Pancreas (tissue), 10 donors: ENCODE measurements around the gene SGCD. TPM values are rescaled to one million over a fixed set of nuclear protein-coding genes. Genes with fewer than 3 reads are reported as not detected.

Source experiments
- ATAC-seq, 4 donors: fragments of 200-7000 bp; cut with Tn5 transposase; one replicate each; pipeline versions ENCODE4 v1.8.0 to v1.9.1; 2020; ENCODE audit warnings: mild to moderate bottlenecking in 4 of 4, moderate library complexity in 4 of 4
- DNase-seq, 6 donors: peaks; one replicate each; pipeline ENCODE4 v3.0.0-alpha.2; 2020
- FAIRE-seq: peaks from 2 replicates; lab custom pipeline; 2012; peaks lifted over from hg19 to GRCh38; lab: Jason Lieb, UNC
- H3K27ac ChIP-seq, 4 donors: fragments of 200-600 bp; sonication (generic); 1 replicate in 3 of 4; 2 replicates in 1 of 4; pipeline versions ENCODE4 v1.5.0 to v1.8.0; 2020
- H3K27me3 ChIP-seq, 4 donors: fragments of 200-600 bp; one replicate each; pipeline ENCODE4 v1.8.0; 2021
- H3K36me3 ChIP-seq, 3 donors: fragments of 200-600 bp; sonication (generic) in 1 of 3; one replicate each; pipeline versions ENCODE4 v1.5.0 to v1.8.0; 2020 to 2021
- H3K4me1 ChIP-seq, 3 donors: fragments of 200-600 bp; one replicate each; pipeline ENCODE4 v1.8.0; 2021
- H3K4me3 ChIP-seq, 4 donors: fragments of 200-600 bp; sonication (generic) in 2 of 4; one replicate each; pipeline versions ENCODE4 v1.5.0 to v1.8.0; 2020 to 2021
- H3K9me3 ChIP-seq, 4 donors: fragments of 200-600 bp; one replicate each; pipeline ENCODE4 v1.8.0; 2021
- WGBS, 2 donors: extraction: QIAGEN DNeasy Blood & Tissue Kit; methylation state at CpG; one replicate each; pipeline ENCODE4 v1.1.7; 2013; 5-methylcytosine and 5-hydroxymethylcytosine counted together
- intact Hi-C, 3 donors: fragments of 100-400 bp; cut with DNase I; formaldehyde crosslinking; loops; one replicate each; pipeline versions ENCODE4 v1.11.1 to v1.14.2; 2022
- polyA plus RNA-seq, 2 donors: library from polyadenylated mRNA; stranded (reverse); fragments of 200-250 nt; gene quantifications; one replicate each; pipeline ENCODE4 v1.2.3, GENCODE V29; 2013
- total RNA-seq, 6 donors: library from RNA; stranded (reverse); fragmentation: NEBNext Ultra II Directional in 4 of 6; extraction: Animal tissue kit (Norgen Biotek cat#: 25700) in 4 of 6; gene quantifications; one replicate each; pipeline versions ENCODE4 v1.2.1 to v1.2.4, GENCODE V29; 2021 to 2023
- TF ChIP-seq, protein P1 (sequence below), 4 donors: fragments of 200-600 bp; sonication (generic) in 3 of 4; IDR thresholded peaks; one replicate each; pipeline versions ENCODE4 v1.5.0 to v1.8.0; 2021; ENCODE audit warnings: antibody characterized with exemption in 4 of 4
- donor health status: healthy with polysubstance abuse.
- donor health status: DM: no; HTN: no; CAD: no; lungs with moderate emphysema.
- donor health status: DM: no; HTN: no; CAD: no.
- donor health status: control.
- donor health status: control.
- donor health status: Bipolar disorder and iron deficiency.
- donor health status: DM: yes; HTN: yes; CAD: no.
- donor health status: DM: no; HTN: no; CAD: no.
- donor health status: DM: no; HTN: no; CAD: no.
- donor health status: DM: yes; HTN: yes; CAD: no.

Gene SGCD
- total and polyA plus RNA-seq, 8 donors = 0.11 to 1.9 (median 0.35) TPM

DNA sequence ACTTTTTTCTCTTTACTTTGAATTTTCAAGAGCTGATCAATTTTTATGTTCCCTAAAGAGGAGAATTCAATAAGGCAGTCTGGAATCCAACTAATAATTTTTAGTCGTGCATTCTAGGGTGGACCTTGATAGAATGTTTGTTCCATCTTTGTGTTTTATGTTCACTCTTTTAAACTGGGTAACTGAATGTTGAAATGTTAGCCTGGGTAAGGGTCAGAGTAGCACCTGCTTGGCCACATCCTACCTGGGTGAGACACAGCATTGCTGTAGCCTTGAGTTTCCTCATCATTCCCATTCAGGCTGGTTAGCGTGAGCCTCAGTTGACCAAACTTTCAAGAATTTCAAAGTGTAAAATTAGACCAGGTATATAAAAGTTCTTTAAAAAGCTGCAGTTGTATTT is 85.0 kb downstream of the SGCD start:
- DNase-seq (no peak), ATAC-seq (no peak), FAIRE-seq (no peak)
- intact Hi-C loops = no loop called here
- no peaks in the 10 kb centered on the region for H3K4me1 ChIP-seq
- H3K27me3 ChIP-seq = no peaks in the 10 kb centered on the region
- TF ChIP-seq, protein P1, sequence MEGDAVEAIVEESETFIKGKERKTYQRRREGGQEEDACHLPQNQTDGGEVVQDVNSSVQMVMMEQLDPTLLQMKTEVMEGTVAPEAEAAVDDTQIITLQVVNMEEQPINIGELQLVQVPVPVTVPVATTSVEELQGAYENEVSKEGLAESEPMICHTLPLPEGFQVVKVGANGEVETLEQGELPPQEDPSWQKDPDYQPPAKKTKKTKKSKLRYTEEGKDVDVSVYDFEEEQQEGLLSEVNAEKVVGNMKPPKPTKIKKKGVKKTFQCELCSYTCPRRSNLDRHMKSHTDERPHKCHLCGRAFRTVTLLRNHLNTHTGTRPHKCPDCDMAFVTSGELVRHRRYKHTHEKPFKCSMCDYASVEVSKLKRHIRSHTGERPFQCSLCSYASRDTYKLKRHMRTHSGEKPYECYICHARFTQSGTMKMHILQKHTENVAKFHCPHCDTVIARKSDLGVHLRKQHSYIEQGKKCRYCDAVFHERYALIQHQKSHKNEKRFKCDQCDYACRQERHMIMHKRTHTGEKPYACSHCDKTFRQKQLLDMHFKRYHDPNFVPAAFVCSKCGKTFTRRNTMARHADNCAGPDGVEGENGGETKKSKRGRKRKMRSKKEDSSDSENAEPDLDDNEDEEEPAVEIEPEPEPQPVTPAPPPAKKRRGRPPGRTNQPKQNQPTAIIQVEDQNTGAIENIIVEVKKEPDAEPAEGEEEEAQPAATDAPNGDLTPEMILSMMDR (IDR thresholded peaks at IDR 0.05) = no peak
- WGBS, 2 donors = 49 to 61% methylated on average over 2 of the region's 2 CpGs
- H3K9me3 ChIP-seq = no peaks in the 10 kb centered on the region
- no peaks in the 10 kb centered on the region for H3K36me3 ChIP-seq
- no peak overlapping the region for H3K27ac ChIP-seq
- H3K4me3 ChIP-seq = no peak overlapping the region

DNA sequence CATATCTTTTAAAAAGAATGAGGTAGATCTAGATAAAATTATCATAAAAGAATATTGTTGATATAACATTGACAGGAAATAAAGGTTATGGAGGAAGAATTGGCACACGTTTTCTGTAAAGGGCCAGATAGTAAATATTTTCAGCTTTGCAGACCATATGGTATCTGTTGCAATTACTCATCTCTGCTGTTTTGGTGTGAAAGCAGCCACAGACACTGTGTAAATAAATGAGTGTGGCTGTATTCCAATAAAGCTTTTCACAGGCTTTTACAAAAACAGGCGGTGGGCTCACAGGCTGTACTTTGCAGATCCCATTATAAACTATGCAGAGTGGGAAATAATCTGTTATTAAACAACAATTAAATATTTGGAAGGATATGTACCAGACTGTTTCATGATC is 87.4 kb downstream of the SGCD start:
- ATAC-seq (no peak), FAIRE-seq (no peak), DNase-seq (no peak)
- intact Hi-C loops = no loop called here
- Histone ChIP-seq H3K27ac (no peak overlapping the region), H3K4me1 (no peaks in the 10 kb centered on the region), H3K27me3 (no peaks in the 10 kb centered on the region), H3K9me3 (no peaks in the 10 kb centered on the region), H3K4me3 (no peak overlapping the region), H3K36me3 (no peaks in the 10 kb centered on the region)
- TF ChIP-seq, protein P1 (IDR thresholded peaks at IDR 0.05) = no peak
- WGBS, 2 donors = 7 to 11% methylated on average over 2 of the region's 2 CpGs

DNA sequence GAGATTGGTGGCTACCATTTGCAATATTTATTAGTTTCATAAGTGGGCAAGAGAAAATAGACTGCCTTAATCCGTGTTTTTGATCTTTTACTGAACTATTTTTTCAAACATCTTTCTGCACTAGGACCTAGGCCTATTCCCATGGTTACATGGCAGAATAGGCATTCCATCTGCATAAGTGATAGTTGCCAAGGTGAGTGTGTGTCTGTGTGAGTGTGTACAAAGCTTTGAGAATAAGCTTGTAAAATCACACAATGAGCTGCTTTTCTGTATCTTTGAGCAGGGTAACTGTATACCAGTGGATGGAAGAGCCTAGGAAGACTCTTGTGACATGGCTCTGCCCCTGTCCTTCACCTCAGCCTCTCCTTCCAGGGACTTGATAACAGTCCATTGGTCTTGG is 92.7 kb downstream of the SGCD start:
- WGBS, 2 donors = 52 to 77% methylated on average over 1 of the region's 1 CpG
- intact Hi-C loops = no loop called here
- ATAC-seq (no peak), FAIRE-seq (no peak), DNase-seq (no peak)
- Histone ChIP-seq H3K4me1 (no peaks in the 10 kb centered on the region), H3K36me3 (no peaks in the 10 kb centered on the region), H3K27me3 (no peaks in the 10 kb centered on the region), H3K9me3 (no peaks in the 10 kb centered on the region), H3K4me3 (no peak overlapping the region), H3K27ac (no peak overlapping the region)
- TF ChIP-seq, protein P1 (IDR thresholded peaks at IDR 0.05) = no peak

DNA sequence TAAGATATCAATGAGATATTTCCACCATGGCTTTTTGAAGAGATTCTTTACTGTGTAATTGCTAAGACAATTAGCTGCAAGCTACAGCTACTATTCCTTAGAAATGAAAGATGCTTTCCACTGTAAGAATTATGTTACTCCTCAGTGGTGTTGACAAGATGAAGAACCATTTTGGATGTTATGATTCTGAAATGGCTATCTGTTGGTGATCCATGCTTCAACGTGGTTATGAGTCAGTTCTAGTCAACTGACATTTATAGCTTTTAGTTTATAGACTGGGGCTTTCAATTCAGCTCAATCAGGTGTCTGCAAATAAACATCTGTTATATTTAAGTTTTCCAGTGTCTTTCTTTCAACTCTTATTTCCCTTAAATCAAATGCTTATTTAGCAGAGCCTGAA is 93.7 kb downstream of the SGCD start:
- Histone ChIP-seq H3K27me3 (no peaks in the 10 kb centered on the region), H3K36me3 (no peaks in the 10 kb centered on the region), H3K27ac (no peak overlapping the region), H3K4me1 (no peaks in the 10 kb centered on the region), H3K4me3 (no peak overlapping the region), H3K9me3 (no peaks in the 10 kb centered on the region)
- TF ChIP-seq, protein P1 (IDR thresholded peaks at IDR 0.05) = no peak
- FAIRE-seq (no peak), DNase-seq (no peak), ATAC-seq (no peak)
- intact Hi-C loops = no loop called here
- 44 to 53% methylated on average over 1 of the region's 1 CpG for WGBS, 2 donors

DNA sequence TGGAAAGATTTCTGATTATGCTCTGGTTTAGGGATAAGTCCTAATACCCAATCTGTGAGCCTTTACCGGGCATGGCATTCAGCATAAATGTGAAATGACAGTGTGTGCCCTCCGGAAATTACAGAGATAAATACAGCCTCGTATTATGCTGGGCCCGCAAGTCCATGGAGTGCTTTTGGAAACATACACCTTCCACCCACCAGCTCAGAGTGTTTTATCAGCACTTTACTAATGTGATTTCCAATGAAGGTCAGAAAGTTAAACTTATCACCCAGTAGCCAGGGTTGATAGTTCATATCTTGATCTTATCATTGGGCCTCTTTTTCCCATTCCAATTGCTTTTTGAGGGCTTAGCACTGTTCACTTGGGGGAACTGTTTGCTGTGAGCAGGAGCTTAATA is 94.8 kb downstream of the SGCD start:
- TF ChIP-seq, protein P1 (IDR thresholded peaks at IDR 0.05) = no peak
- WGBS, 2 donors = 52 to 71% methylated on average over 4 of the region's 4 CpGs
- Histone ChIP-seq H3K4me3 (no peak overlapping the region), H3K4me1 (no peaks in the 10 kb centered on the region), H3K27me3 (no peaks in the 10 kb centered on the region), H3K36me3 (no peaks in the 10 kb centered on the region), H3K27ac (no peak overlapping the region), H3K9me3 (no peaks in the 10 kb centered on the region)
- DNase-seq (no peak), ATAC-seq (no peak), FAIRE-seq (no peak)
- intact Hi-C loops = no loop called here
